ENCODE data around the gene TSLP. TPM values are rescaled to one million over a fixed set of nuclear protein-coding genes. Genes with fewer than 3 reads are reported as not detected.

The TSLP gene
- polyA plus RNA-seq, 1 of the 3 experiments (the other 2 are of a cell fraction), result 1.3 TPM

- H3K9me3 ChIP-seq, result no peaks in the 10 kb centered on the region
- no peaks in the 10 kb centered on the region for H3K9me2 ChIP-seq
- peaks cover 1 to 2% of the 10 kb centered on the region in 2 experiments; a peak in 3 of 4 replicates for H3K4me1 ChIP-seq (ENCODE audit: control insufficient read depth in 1 of 2, insufficient read depth in 2 of 2, low read depth in 1 of 2, low read length in 1 of 2)
- H3K36me3 ChIP-seq (replicated peaks in 1 of 2; ENCODE audit: control insufficient read depth in 1 of 2, insufficient read depth in 2 of 2, low read length in 1 of 2), result peaks cover 92 to 93% of the 10 kb centered on the region in 2 experiments
- no peak overlapping the region for H3K9ac ChIP-seq
- no peak overlapping the region for H2AFZ ChIP-seq (ENCODE audit: low read depth)
- no peaks in the 10 kb centered on the region for H3K27me3 ChIP-seq (ENCODE audit: insufficient read depth)
- H3K4me3 ChIP-seq (ENCODE audit: low read depth in 2 of 2, low read length in 1 of 2), result no peak overlapping the region
- CTCF ChIA-PET, result interaction anchor here (0.9 kb wide), 1 partner anchor 10 kb away, joined by 3 read pairs; no protein-coding TSS in a partner anchor
- no peak for DNase-seq
- H3K4me2 ChIP-seq, result no peak overlapping the region
- H3K27ac ChIP-seq (ENCODE audit: low read depth in 2 of 2, low read length in 1 of 2), result no peak overlapping the region
- peaks cover 6% of the 10 kb centered on the region for H3F3A ChIP-seq (replicated peaks; ENCODE audit: insufficient read depth)
- peaks cover 49% of the 10 kb centered on the region for H3K79me2 ChIP-seq (ENCODE audit: insufficient read depth)
- peaks cover 7% of the 10 kb centered on the region for H4K20me1 ChIP-seq (ENCODE audit: insufficient read depth)
- POLR2A ChIA-PET, result no interaction called here
- WGBS (ENCODE audit: low lambda C conversion rate), result 96% methylated on average over 1 of the region's 1 CpG
- no peak for TF ChIP-seq SIN3A (IDR thresholded peaks at IDR 0.05; ENCODE audit: borderline replicate concordance, low read depth, low read length)
- no peak for TF ChIP-seq NFIC (IDR thresholded peaks at IDR 0.05; ENCODE audit: borderline replicate concordance)
- TF ChIP-seq ELF1 (IDR thresholded peaks at IDR 0.05), result no peak
- no peak for TF ChIP-seq PBX3 (IDR thresholded peaks at IDR 0.05)
- no peak for TF ChIP-seq MXI1 (IDR thresholded peaks at IDR 0.05; ENCODE audit: low read depth, low read length)
- no peak for TF ChIP-seq MAX (IDR thresholded peaks at IDR 0.05; ENCODE audit: low read depth)
- no peak for TF ChIP-seq RAD21 (IDR thresholded peaks at IDR 0.05; ENCODE audit: low read length)
Measured at GRCh38 chr5:111099058-111099778, 27.7 kb downstream of the TSLP start.

- Histone ChIP-seq H3K79me2 (ENCODE audit: insufficient read depth) (peaks cover 7% of the 10 kb centered on the region; the same call in 1 of the 2 replicates), H3K9ac (no peak overlapping the region), H3K4me3 (ENCODE audit: low read depth in 2 of 2, low read length in 1 of 2) (no peak overlapping the region), H3K36me3 (replicated peaks in 1 of 2; ENCODE audit: control insufficient read depth in 1 of 2, insufficient read depth in 2 of 2, low read length in 1 of 2) (peaks cover 97 to 100% of the 10 kb centered on the region in 2 experiments), H2AFZ (ENCODE audit: low read depth) (no peak overlapping the region), H3K9me3 (no peaks in the 10 kb centered on the region), H3K27ac (ENCODE audit: low read depth in 2 of 2, low read length in 1 of 2) (no peak overlapping the region; a peak in 1 of 4 replicates), H3K9me2 (no peaks in the 10 kb centered on the region; the same call in 1 of the 2 replicates), H4K20me1 (ENCODE audit: insufficient read depth) (no peaks in the 10 kb centered on the region), H3K27me3 (ENCODE audit: insufficient read depth) (no peaks in the 10 kb centered on the region), H3K4me2 (no peak overlapping the region), H3F3A (replicated peaks; ENCODE audit: insufficient read depth) (peaks cover under 1% of the 10 kb centered on the region), H3K4me1 (ENCODE audit: control insufficient read depth in 1 of 2, insufficient read depth in 2 of 2, low read depth in 1 of 2, low read length in 1 of 2) (no peaks in the 10 kb centered on the region)
- ChIA-PET CTCF (interaction anchor here (1.1 kb wide), 1 partner anchor 9 kb away, joined by 3 read pairs; no protein-coding TSS in a partner anchor), POLR2A (no interaction called here)
- WGBS (ENCODE audit: low lambda C conversion rate), result 96% methylated on average over 2 of the region's 2 CpGs
- TF ChIP-seq SMC3 (IDR thresholded peaks at IDR 0.05; ENCODE audit: low read depth, low read length), result no peak
- no peak for TF ChIP-seq SIN3A (IDR thresholded peaks at IDR 0.05; ENCODE audit: borderline replicate concordance, low read depth, low read length)
- TF ChIP-seq MXI1 (IDR thresholded peaks at IDR 0.05; ENCODE audit: low read depth, low read length), result no peak
- no peak for TF ChIP-seq REST (IDR thresholded peaks at IDR 0.05; ENCODE audit: low read depth, low read length)
- no peak for DNase-seq
Measured at GRCh38 chr5:111106320-111106948, 34.9 kb downstream of the TSLP start.

Data from SK-N-SH (cell line).